LNCAP (cell line): Measurements from ENCODE around the gene SFN.

Experiments
- CTCF ChIP-seq: fragments of 450-650 bp; IDR thresholded peaks from 2 replicates; pipeline ENCODE4 v1.5.1; 2017; ENCODE audit warnings: mild to moderate bottlenecking

The SFN gene

DNA sequence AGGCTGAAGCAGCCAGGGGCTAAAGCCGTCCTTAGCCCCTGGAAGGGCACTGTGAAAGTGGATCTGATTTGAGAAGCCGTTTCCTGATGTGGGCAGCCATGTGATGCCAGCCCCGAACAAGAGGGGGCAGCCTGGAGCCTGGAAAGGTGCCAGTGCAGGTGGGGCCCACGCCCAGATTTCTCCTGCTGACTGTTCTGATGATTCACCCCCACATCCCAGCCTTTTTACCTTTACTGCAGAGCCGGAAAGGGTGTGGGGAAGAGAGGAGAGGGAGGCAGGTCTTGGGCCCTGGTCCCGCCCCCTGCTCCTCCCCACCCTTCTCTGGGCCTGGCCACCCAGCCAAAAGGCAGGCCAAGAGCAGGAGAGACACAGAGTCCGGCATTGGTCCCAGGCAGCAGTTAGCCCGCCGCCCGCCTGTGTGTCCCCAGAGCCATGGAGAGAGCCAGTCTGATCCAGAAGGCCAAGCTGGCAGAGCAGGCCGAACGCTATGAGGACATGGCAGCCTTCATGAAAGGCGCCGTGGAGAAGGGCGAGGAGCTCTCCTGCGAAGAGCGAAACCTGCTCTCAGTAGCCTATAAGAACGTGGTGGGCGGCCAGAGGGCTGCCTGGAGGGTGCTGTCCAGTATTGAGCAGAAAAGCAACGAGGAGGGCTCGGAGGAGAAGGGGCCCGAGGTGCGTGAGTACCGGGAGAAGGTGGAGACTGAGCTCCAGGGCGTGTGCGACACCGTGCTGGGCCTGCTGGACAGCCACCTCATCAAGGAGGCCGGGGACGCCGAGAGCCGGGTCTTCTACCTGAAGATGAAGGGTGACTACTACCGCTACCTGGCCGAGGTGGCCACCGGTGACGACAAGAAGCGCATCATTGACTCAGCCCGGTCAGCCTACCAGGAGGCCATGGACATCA lies at the start of gene SFN:
Gene SFN (plus strand): TSS at position 369 of the 904 bp plus-strand sequence. CDS start 64 bp downstream, at position 433.
- peak; percentile 30; the same call in 1 of the 2 replicates for TF ChIP-seq CTCF

DNA sequence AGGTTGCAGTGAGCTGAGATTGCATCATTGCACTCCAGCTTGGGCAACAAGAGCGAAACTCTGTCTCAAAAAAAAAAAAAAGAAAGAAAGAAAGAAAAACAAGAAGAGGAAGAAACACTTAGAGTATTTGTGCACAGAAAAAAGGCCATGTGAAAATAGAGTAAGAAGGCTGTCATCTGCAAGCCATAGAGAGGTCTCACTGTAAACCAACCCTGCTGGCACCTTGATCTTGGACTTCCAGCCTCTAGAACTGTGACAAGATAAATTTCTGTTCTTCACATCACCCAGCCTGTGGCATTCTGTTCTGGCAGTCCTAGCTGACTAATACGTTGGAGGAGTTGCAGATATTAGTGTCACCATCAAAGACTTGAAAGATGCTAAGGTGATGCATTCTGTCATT lies 48.6 kb upstream of the SFN start:
- TF ChIP-seq CTCF: no peak

DNA sequence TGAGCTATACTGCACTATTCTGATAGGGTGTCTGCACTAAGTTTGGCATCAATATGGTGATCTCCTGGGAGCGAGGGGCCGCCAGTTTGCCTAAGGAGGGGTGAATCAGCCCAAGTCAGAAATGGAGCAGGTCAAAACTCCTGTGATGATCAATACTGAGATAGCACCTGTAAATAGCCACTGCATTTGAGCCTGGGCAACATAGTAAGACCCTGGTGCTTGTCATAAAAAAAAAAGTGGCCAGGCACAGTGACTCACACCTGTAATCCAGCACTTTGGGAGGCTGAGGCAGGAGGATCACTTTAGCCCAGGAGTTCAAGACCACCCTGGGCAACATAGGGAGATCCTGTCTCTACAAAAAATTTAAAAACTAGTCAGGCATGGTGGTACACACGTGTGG lies 48.1 kb upstream of the SFN start:
- TF ChIP-seq CTCF: no peak

GRCh38 chr1:26820784-26821269 lies 42.1 kb upstream of the SFN start:
- TF ChIP-seq CTCF: no peak

DNA sequence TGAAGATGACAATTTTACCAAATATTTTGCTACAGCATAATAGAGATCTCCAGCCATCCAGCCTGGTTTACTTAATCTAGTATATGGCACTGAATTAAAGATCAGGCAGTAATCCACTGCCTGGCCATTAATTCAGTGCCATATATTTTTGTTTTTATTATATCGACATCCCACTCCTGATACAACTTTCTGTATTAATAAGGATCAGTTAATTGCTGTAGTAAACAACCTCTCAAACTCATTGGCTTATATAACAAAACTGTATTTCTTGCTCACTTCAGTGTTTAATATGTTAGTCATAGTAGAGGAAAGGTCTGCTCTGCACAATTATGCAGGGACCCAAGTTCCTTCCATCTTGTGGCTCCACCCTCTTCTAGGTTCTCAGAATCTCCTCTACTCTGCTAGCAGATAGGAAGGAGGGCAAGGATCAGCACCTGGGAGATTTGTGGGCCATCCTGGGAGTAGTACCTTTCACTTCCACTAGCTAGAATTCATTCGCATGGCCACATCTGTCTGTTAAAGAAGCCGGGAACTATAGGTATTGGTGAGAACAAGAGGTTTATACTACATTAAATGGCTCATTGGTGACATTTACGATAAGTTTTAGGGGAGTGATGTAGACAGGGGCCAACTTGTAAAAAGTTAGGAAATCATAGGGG lies 40.1 kb upstream of the SFN start:
- TF ChIP-seq CTCF: no peak

- no peak for TF ChIP-seq CTCF
Measured at GRCh38 chr1:26824731-26825130, 38.2 kb upstream of the SFN start.

DNA sequence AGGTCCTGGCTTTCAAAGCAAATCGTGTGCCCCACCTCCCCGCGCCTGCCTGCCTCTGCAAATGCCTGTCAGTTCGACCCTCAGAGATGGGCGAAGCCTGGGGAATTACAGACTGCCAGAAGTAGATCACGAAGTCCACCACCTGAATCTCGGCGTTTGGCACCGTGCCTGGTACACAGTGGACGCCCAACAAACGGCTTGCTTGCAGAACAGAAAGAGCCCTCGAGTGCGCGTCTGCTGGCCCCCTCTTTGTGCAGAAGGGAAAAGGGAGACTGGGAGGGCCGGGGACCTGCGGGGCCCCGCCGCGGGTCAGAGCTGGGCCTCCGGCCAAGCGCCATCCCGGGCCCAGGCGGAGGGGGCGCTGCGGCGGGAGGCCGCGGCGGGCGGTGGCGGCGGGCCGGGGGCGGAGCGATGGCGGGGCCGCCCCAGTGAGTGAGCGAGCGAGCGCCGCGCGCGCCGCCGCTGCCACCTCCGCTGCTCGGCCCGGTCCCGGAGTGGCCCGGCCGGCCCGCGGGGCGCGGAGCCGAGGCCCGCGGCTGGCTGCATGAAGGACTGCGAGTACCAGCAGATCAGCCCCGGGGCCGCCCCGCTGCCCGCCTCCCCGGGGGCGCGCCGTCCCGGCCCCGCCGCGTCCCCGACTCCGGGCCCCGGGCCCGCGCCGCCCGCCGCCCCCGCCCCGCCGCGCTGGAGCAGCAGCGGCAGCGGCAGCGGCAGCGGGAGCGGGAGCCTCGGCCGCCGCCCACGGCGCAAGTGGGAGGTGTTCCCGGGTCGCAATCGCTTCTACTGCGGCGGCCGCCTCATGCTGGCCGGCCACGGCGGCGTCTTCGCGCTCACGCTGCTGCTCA lies 36.5 kb upstream of the SFN start, which contains the start of gene ZDHHC18:
Gene ZDHHC18 (plus strand): TSS at position 428 of the 845 bp plus-strand sequence. CDS start 117 bp downstream, at position 545.
- peak; percentile 74 for TF ChIP-seq CTCF
